Neural progenitor cell (in vitro differentiated cells): ENCODE data around the gene CHAD.

ENCODE experiments used
- EZH2 ChIP-seq: fragments of 200-600 bp; sonication (generic); IDR thresholded peaks from 2 replicates; pipeline ENCODE4 v1.6.1; 2017; ENCODE audit warnings: antibody characterized with exemption, mild to moderate bottlenecking, moderate library complexity
- TF ChIP-seq, protein P1 (sequence below): fragments of 200-600 bp; sonication (generic); IDR thresholded peaks from 2 replicates; pipeline ENCODE4 v1.5.1; 2017; ENCODE audit warnings: antibody characterized with exemption, mild to moderate bottlenecking

- TF ChIP-seq, protein P1, sequence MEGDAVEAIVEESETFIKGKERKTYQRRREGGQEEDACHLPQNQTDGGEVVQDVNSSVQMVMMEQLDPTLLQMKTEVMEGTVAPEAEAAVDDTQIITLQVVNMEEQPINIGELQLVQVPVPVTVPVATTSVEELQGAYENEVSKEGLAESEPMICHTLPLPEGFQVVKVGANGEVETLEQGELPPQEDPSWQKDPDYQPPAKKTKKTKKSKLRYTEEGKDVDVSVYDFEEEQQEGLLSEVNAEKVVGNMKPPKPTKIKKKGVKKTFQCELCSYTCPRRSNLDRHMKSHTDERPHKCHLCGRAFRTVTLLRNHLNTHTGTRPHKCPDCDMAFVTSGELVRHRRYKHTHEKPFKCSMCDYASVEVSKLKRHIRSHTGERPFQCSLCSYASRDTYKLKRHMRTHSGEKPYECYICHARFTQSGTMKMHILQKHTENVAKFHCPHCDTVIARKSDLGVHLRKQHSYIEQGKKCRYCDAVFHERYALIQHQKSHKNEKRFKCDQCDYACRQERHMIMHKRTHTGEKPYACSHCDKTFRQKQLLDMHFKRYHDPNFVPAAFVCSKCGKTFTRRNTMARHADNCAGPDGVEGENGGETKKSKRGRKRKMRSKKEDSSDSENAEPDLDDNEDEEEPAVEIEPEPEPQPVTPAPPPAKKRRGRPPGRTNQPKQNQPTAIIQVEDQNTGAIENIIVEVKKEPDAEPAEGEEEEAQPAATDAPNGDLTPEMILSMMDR: no peak
- TF ChIP-seq EZH2: no peak
Observed at GRCh38 chr17:50467114-50467854, 1.4 kb downstream of the CHAD start.
